OCI-LY3 (cell line): ENCODE results near the gene PYGM.

Experiments used
- EZH2phosphoT487 ChIP-seq: fragments of 200-600 bp; shearing (Covaris generic); IDR thresholded peaks from 2 replicates; pipeline ENCODE4 v1.6.1; 2018; ENCODE audit warnings: antibody characterized with exemption, mixed run types, low read depth
- TF ChIP-seq, protein P1 (sequence below): fragments of 200-600, 300-600 bp; sonication (generic); IDR thresholded peaks from 2 replicates; pipeline ENCODE4 v1.5.1; 2014; ENCODE audit warnings: antibody characterized with exemption, low read length, low read depth

GRCh38 chr11:64723907-64724862, 35.6 kb downstream of the PYGM start:
- TF ChIP-seq, protein P1, sequence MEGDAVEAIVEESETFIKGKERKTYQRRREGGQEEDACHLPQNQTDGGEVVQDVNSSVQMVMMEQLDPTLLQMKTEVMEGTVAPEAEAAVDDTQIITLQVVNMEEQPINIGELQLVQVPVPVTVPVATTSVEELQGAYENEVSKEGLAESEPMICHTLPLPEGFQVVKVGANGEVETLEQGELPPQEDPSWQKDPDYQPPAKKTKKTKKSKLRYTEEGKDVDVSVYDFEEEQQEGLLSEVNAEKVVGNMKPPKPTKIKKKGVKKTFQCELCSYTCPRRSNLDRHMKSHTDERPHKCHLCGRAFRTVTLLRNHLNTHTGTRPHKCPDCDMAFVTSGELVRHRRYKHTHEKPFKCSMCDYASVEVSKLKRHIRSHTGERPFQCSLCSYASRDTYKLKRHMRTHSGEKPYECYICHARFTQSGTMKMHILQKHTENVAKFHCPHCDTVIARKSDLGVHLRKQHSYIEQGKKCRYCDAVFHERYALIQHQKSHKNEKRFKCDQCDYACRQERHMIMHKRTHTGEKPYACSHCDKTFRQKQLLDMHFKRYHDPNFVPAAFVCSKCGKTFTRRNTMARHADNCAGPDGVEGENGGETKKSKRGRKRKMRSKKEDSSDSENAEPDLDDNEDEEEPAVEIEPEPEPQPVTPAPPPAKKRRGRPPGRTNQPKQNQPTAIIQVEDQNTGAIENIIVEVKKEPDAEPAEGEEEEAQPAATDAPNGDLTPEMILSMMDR: no peak
- no peak for TF ChIP-seq EZH2phosphoT487
